GM21825 (cell line): ENCODE results near the gene NAGK.
"Not testable (repeated sequence)": the region's sequence is repeated elsewhere in the genome, so short reads cannot be mapped to it uniquely, and the experiment has no call there.

Experiments
- ATAC-seq: cut with Tn5 transposase; IDR thresholded peaks from one replicate; pipeline ENCODE4 v1.9.1; 2021; ENCODE audit warnings: mild to moderate bottlenecking, moderate library complexity; ENCODE audit not compliant: unreplicated experiment

Gene NAGK

DNA sequence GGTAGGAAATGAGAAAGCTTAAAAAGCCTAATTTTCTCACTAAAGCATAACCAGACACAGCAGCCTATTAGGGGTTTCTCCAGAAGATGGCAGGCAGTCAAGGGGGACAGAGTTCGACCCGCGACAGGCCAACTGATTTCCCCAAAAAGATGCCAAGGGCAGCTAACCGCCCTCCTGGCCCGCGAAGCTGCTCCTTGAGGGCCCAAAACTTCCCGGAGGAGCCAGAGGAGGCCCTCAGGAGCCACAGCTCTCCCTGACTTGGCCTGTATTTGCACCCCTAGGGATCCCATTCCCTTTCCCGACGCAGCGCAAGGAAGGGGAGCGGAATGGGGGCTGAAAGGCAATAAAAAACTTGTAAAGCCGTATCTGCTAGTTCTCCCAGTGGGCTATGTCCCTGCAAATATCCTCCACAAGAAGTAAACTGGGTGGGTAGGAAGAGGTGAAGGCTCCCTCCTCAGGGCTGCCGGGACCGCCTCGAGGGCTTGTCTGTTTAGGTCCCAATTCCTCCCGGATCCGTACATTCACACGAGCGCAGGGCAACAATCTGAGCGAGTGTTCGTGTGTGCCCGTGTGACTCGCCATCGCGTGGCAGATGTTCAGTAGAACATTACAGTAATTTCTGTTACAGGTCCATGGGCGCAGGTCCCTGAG, 756 bp upstream of the NAGK start:
- peak; percentile 6 for ATAC-seq

DNA sequence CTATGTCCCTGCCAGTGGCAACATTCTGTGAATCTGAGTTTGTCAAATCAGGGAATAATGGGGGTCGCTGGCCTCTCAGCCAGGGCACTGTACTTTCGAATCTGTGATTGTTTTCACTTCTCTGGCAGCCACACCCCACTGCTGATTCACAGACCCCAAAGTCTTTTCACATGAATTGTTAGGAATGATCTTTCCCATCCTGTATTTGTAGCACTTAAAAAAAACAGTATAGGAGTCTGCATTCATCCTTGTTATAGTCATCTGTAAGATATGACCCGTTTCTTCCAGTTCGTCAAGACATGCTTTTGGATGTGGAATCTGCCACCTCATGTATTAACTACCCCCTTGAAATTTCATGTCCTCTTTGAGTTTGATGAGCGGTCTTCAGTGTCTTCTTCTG, 928 bp downstream of the NAGK start:
- no peak for ATAC-seq

DNA sequence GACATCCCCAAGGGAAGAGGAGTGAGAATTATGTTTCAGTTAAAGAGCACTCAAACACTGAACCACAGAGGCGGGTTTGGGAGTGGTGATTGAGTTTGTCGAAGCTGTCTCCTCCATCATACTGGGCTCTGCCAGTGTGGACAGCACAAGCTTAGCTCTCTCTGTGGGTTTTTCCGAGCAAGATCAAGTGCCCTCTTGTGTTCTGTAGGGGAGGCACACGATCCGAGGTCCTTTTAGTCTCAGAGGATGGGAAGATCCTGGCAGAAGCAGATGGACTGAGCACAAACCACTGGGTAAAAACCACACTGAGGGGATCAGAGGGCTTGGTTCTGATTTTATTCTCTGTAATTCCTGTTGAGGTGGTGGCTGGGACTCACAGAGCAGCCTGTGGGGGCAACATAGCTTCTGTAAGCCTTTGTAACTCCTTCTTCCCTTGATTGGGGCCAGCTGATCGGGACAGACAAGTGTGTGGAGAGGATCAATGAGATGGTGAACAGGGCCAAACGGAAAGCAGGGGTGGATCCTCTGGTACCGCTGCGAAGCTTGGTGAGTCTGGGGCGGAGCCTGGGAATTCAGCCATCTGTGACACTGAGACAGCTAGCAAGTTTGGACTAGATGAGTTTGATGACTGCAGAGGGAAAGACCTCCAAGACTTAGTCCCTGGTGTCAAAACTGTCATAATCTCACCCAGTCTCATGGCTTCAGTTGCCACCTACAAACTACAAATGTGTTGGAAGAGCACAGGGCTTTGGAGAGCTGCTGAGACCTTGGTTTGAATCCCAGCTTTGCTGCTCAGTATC, 2.0 kb downstream of the NAGK start:
- no peak for ATAC-seq

DNA sequence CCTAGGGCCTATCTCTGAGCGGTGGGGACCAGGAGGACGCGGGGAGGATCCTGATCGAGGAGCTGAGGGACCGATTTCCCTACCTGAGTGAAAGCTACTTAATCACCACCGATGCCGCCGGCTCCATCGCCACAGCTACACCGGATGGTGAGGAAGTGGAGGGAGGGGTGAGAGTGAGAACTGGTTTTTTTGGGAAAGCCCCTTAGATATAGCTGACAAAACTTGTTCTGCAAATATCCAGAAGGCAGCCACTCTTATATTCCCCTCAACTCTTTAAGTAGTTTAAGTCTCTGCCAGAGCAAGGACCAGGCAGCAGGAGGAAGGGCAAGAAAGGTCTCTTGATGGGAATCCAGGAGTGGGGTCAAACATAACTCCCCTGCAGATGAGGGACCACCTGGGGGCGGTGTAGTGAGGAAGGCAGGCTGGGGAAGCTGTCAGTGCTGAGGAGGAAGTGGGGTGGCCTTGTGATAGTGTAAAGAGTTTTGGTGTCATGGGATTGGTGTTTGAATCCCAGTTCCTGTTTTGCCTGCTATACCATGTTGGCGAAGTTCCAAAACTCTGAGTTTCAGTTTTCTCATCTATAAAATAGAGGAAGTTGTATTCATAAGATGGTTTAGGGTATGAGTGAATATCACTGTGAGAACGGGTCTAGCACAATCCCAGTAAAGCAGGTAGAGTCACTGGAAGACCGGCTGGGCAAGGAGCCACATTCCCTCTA, 3.4 kb downstream of the NAGK start:
- peak; percentile 38 for ATAC-seq

DNA sequence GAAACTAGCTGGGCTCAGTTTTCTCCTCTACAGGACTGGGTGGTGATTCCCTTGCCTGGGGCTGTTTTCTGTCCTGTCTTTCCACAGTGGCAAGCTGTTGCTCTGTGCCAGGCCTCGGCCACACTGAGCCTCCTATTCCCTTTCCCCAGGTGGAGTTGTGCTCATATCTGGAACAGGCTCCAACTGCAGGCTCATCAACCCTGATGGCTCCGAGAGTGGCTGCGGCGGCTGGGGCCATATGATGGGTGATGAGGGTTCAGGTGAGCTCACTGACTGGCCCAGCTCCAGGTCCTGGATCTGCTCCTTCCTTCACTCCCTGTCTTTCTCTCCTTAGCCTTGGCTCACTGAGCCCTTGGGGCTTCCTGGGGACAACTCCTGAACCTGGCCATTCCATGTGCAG, 4.0 kb downstream of the NAGK start:
- no peak for ATAC-seq

DNA sequence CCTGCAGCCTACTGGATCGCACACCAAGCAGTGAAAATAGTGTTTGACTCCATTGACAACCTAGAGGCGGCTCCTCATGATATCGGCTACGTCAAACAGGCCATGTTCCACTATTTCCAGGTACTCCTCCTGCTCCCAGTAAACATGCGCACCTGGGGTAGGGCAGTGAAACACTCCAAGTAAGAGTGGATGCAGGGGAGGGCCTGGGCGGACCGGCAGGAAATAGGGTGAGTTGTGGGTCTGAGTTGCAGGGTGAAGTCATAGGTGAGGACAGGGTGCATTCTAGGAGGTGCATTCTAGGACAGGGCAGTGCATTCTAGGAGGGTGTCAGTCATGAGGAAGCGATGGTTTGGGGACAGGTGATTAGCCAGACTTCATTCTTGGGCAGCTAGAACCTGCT, 5.0 kb downstream of the NAGK start:
- no peak for ATAC-seq

DNA sequence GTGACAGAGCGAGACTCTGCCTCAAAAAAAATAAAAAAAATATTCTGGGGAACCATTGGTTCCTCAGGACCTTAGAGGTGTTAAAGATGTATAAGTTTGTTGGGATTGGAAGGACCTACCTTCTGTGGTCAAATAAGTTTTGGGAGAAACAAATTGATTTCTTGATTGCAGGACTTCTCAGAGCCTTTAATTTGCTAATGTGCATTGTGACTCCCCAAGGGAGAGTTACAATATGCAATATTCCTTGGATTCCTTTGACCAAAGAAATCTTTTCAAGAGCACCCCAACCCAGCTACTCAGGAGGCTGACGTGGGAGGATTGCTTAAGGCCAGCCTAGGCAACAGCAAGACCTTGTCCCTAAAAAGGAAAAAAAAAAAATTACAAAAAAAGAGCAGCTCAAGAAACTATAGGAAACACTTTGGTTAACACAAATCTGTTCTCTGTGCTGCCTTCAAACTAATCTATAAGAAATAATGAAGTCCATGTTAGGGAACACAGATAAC, 6.5 kb downstream of the NAGK start:
- no peak for ATAC-seq

DNA sequence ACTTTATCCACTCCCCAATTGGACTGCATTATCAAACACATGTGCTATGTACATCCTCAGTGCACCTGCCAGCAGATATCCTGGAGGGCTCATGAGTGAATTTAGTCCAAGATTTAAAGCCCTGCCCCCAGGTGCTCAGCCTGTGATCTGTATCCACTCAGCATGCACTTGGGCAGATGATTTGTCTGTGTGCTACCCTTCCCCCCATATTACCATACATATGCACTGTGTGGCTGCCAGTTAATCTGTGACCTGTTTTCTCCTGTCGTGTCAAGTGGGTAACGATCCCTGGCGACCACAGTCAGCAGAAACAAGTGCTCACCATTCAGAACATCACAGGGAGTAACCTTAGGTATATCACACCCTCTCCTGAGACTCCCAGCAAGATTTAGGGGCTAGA, 10.2 kb downstream of the NAGK start:
- no peak for ATAC-seq

DNA sequence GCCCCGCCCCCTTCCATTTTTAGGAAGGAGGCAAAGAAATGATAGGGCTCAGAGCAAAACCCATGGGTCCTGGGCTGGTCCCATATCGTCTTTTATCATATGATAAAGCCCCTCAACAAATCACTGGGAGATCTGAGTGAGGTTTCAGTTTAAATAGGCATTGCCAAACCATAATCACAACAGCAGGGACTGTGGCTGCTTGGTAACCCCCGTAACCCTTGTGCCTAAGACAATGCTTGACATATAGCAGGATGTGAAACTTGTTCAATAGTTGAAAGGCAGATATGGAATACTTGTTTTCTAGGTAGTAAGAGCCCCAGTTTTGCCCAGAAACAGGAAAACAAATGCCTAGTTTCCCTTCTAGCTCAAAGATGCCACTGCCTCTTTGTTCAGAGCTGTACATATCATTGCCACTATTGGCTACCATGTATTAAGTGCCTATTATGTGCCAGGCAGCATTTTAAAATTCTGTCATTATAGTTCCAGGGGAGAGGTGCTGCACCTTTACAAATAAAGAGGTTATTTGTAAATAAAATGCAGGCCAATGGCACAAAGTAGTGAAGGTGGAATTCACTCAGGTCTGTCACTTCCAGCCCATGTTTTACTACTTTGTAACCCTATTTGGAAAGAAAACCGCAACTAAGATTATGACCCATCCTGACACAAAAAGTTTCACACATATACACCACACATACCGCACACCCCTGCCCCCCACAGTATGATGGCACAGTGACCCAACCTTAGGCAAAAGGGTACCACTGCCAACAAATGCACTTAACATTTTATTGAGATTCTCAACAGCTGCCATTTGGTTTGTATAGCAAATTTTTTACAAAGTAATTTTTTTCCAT, 14.2 kb downstream of the NAGK start:
- ATAC-seq, result no peak

DNA sequence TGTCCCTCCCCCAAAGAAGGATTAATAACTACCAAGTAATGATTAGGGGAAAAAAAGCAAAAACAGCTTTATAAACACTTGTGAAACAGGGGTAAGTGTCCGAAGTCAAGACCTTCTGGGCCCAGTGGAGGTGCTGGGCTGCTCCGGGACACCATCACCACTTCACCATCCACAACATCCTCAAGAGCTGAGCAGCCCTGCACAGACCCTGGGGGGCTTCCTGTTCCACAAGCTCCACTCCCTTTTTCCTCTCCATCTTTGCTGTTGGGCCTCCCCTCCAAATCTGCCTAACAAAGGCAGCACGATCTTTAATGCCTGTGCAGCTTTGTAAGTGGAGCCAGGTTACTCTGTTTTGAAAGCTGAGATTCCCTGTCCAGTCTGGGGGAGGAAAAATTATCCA, 14.8 kb downstream of the NAGK start:
- ATAC-seq, result not testable (repeated sequence)

DNA sequence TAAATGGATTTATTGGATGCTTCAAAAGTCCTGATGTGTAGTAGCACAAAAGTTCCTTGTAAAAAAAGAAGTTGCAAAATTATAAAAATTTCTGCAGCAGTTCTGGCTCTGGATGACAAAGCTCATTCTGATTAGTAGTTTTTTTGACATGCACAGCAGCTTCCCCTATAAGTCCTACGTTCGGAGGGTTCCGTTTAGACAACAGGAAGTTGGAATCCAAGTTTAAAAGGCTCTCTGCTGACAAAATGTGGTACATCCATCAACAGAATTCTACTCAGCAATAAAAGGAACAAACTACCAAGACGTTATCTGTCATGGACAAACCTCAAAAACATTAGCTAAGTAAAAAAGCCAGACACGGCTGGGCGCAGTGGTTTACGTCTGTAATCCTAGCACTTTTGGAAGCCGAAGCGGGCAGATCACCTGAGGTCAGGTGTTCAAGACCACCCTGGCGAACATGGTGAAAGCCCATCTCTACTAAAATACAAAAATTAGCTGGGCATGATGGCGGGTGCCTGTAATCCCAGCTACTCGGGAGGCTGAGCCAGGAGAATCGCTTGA, 15.4 kb downstream of the NAGK start:
- not testable (repeated sequence) for ATAC-seq

DNA sequence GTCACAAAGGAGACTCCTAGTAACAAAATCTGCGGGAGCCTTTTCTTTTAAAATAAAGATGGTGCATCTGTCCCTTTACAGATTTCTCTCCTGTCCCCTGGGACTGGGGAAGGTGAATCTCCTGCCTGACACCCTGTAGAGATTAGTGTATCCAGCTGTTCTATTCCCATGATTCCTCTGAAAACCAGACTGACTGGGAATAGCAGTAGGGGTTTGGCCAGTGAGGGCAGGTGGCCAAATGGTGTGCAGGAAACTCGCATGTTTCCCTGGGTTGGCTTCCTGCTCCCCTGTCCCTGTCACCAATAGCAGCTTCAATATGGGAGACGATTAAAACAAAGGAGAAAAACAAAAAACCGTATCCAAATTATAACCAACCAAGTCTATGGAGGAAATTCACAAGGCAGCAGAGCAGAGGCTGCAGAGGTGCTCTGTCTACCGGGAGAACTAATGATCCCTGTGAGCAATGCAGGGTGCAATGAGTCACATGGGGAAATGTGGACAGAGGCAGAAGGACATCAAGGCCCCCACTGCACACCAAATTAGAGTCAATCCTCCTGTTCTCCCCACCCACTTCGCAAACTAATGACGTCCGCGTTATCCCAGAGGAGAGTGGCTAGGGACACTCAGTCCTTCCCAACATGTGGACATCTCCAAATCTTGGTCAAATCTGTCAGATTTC, 17.0 kb downstream of the NAGK start:
- not testable (repeated sequence) for ATAC-seq

DNA sequence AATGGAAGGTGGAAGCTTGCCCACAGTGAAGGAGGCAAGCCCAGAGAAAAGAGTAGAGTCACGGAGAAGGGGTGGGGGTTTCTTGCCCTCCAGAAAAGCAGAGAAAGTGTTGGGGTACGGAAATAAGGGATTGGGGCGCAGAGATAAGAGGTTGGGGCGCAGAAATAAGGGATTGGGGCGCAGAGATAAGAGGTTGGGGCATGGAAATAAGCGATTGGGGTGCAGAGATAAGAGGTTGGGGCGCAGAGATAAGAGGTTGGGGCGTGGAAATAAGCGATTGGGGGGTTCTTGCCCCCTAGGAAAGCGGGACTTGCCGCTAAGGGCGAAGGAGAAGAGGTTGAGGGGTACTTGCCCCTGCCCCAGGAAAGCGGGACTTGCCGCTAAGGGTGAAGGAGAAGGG, 21.0 kb downstream of the NAGK start:
- not testable (repeated sequence) for ATAC-seq

DNA sequence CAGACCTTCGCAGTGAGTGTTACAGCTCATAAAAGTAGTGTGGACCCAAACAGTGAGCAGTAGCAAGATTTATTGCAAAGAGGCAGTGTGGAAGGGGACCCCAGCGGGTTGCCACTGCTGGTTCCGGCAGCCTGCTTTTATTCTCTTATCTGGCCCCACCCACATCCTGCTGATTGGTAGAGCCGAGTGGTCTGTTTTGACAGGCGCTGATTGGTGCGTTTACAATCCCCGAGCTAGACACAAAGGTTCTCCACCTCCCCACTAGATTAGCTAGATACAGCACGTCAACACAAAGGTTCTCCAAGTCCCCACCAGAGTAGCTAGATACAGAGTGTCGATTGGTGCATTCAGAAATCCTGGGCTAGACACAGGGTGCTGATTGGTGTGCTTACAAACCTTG, 23.4 kb downstream of the NAGK start:
- not testable (repeated sequence) for ATAC-seq

DNA sequence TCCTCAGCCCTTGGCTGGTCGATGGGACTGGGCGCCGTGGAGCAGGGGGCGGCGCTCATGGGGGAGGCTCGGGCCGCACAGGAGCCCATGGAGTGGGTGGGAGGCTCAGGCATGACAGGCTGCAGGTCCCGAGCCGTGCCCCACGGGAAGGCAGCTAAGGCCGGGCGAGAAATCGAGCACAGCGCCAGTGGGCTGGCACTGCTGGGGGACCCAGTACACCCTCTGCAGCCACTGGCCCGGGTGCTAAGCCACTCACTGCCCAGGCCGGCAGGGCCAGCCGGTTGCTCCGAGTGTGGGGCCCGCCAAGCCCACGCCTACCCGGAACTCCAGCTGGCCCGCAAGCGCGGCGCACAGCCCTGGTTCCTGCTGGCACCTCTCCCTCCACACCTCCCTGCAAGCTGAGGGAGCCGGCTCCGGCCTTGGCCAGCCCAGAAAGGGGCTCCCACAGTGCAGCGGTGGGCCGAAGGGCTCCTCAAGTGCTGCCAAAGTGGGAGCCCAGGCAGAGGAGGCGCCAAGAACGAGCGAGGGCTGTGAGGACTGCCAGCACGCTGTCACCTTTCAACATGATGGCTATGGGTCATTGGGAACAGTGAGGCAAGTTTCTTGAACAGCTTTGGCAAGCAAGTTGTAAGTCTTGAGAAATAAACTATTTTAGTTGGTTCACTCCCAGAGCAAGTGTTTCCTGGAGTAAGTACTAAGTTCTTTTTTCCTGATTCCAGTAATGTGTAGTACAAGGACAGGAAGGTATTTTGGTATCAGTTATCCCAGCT, 24.2 kb downstream of the NAGK start:
- ATAC-seq, result not testable (repeated sequence)

DNA sequence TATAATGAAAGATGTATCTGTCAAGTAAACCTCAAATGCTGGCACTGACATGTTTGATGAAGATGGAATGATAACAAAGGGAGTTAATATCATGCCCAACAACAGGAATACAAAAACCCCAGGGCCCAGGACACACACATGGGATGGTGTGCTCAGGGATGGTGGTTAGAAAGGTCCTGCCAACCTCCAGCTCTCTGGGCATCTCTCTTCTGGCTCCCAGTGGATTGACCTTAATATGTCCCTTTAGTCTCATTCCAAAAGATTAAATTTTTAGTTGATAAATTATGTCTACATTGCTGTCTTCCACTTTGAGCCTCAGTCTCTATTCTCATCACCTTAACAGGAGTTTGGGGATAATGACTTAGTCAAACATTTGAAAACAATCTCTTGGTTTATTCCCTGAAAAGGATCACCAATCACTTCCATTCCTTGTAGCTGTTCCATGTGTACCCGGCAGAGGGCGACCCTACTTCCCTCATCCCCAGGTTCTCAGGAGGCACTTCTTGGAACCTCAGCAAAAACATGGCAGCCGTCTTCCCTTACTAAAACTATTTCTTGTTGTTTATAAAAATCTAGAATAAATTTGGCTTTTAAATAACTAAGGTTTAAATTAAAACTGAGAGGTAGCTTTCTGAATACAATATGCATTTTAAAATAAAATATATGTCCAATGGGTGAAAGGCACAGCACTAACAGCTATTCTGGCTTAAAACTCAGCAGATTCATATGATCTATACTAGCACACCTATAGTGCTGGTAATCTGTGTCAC, 31.9 kb downstream of the NAGK start:
- no peak for ATAC-seq

DNA sequence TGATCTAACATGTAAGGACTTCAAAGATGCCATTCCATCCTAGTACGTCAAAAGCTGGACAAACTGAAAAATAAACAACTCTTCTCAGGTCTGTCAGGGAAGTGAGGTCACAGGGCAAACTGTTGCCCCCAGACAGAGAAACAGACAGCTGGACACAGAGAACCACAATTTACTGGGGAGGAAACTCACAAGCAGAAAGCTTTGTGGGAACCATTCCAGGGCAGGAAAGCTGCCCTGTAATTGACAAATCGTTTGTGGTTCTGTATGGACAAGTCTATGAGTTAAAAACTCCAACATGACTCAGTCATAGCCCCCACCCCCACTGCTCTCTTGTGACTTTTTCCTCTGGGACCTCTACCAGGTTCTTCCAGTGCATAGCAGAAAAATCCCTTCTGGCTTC, 33.2 kb downstream of the NAGK start:
- no peak for ATAC-seq

DNA sequence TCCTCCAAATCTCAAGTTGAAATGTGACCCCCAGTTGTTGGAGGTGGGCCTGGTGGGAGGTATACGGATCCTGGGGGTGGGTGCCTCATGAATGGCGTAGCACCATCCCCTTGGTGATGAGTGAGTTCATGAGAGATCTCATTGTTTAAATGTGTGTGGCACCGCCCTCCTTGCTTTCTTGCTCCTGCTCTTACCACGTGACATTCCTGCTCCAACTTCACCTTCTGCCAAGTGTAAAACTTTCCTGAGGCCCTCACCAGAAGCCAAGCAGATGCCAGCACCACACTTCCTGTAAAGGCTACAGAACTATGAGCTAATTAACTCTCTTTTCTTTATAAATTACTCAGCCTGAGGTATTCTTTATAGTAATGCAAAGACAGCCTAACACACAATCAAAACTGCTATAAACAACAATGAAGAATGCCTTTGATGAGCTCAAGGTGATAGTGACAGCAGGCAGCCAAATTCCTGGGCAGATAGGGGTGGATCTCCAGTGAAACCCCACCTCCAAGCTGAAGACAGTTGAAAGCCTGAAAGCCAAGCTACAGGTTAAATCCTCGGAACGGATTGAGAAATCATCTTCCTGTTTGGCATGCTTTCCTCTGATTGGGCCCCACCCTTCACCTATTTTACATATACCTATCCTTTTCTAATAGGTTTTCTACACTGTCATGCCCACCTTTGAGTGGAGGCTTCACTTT, 34.7 kb downstream of the NAGK start:
- ATAC-seq, result no peak
